Femur (tissue), 1 donor: ENCODE measurements around the gene VASH2.
"Not testable (repeated sequence)": the region's sequence is repeated elsewhere in the genome, so short reads cannot be mapped to it uniquely, and the experiment has no call there.

Experiments
- DNase-seq: peaks from one replicate; pipeline ENCODE4 v3.0.0-alpha.2; 2017

VASH2 gene

GRCh38 chr1:212982430-212983152 lies 32.2 kb downstream of the VASH2 start:
- no peak for DNase-seq

DNA sequence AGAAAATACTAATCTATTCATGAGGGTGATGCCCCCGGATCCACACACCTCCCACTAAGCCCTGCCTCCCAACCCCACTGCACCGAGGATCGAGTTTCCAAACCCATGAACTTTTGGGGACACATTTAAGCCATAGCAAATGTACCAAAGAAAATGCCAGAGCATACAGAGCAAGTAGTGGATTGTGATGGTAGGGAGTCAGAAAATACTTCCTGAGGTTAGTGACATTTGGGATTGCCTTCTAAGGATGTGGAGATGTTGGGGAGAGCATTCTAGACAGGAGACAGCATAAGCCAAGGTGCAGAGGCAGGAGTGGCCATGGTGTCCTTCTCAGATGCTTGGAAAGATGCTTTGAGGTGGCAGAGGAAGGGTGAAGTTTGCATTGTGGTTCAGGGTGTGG lies 33.1 kb downstream of the VASH2 start:
- no peak for DNase-seq

DNA sequence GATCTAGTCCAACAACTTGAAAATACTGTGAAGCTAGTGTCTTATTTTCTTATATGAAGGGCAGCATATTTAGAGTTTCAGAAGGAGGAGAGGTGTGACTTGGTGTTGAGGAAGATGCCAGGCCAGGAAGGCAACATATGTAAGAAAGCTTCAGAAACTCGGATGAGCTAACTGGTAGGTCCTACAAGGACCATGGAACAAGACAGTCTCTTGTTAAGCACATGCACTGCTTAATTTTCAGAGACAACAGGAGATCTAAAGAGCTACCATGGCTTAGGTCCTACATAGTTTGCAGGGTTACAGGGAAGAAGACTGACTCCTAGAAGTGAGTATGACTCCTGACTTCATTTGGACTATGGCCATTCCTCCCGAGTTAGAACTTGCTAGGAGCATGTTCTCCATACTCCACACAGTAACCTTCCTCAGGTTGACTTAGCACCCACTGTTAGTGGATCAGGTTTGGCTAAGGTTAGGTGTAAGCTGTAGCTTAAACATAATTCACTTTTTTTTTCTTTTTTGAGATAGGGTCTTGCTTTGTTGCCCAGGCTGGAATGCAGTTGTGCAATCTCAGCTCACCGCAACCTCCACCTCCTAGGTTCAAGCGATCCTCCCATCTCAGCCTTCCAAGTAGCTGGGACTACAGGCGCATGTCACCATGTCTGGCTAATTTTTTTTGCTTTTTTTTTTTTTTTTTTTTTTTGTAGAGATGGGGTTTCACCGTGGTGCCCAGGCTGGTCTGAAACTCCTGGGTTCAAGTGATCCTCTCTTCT lies 34.4 kb downstream of the VASH2 start:
- DNase-seq: no peak

- DNase-seq: no peak
These were observed 36.2 kb downstream of the VASH2 start for GRCh38 chr1:212986551-212986950.

- DNase-seq: no peak
These were observed 37.5 kb downstream of the VASH2 start for GRCh38 chr1:212987702-212988322.

DNA sequence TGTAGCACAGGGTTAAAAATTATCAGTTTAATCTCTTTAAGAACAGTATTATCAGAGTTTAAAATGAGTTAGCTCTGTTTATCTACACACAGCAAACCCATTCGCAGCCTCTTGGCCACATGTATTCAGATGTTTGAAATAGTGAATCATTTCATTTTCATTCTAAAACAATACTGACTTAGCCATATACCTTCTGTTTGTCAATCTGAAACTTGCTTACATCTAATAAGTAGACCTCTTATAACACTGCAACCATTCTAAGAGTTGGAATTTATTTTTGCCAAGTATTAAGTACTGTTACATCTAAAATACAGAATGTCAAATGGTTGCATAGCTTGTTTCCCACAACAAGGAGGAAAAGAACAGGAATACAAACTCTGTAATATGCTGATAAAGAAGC lies 39.9 kb downstream of the VASH2 start:
- no peak for DNase-seq

DNA sequence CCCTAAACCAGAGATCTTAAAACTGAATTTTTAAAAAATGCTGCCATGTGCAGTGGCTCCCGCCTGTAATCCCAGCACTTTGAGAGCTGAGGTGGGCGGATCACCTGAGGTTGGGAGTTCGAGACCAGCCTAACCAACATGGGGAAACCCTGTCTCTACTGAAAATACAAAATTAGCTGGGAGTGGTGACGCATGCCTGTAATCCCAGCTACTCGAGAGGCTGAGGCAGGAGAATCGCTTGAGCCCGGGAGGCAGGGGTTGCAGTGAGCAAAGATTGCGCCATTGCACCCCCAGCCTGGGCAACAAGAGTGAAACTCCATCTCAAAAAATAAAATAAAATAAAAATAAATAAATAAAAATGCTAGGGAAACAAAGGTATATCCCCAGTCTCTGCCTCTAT lies 43.6 kb downstream of the VASH2 start:
- DNase-seq: not testable (repeated sequence)

DNA sequence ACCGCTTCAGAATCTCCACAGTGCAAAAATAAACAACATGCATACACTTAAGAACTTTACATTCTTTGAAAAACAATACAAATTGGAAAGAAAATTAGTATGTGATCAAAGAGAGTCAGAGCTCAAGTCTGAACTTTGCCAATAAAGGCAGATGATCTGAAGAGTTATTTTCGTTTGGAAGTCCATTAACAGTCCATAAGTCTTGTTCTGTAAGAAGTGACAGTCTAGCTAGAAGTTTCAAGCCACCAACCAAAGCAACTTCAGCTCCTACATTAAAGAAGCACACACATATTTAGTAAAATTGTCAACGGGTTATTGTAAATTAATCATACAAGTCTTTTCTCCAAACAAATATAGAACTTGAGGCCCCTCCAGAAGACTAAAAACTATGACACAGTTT lies 44.6 kb downstream of the VASH2 start:
- no peak for DNase-seq

GRCh38 chr1:213003256-213003655 lies 52.9 kb downstream of the VASH2 start:
- DNase-seq: no peak

DNA sequence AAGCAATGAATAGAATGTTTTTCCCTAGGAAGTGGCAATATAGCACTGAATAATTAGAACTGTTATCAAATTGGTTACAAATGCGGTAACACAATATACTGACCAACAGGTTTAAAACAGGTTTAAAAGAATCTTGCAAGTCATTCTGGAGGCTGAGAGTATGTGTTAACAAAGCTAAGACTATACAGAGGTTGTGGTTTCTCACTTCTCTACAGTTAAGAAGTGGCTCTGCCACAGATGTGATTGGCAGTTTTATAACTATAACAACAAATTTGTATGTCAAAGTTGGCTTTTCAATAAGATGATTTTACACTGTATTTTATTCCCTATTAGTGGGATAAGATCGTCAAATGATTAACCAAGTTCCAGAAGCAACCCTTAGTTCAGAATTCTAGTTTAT lies 58.2 kb downstream of the VASH2 start:
- DNase-seq: no peak

- DNase-seq: no peak
These were observed 64.3 kb downstream of the VASH2 start for GRCh38 chr1:213014642-213015041.

GRCh38 chr1:213015099-213016050 lies 65.0 kb downstream of the VASH2 start, which contains the start of gene ANGEL2:
Gene ANGEL2, minus strand, starts transcription at chr1:213015867. Its CDS starts 196 bp downstream, at chr1:213015671.
- DNase-seq: peak; percentile 98

DNA sequence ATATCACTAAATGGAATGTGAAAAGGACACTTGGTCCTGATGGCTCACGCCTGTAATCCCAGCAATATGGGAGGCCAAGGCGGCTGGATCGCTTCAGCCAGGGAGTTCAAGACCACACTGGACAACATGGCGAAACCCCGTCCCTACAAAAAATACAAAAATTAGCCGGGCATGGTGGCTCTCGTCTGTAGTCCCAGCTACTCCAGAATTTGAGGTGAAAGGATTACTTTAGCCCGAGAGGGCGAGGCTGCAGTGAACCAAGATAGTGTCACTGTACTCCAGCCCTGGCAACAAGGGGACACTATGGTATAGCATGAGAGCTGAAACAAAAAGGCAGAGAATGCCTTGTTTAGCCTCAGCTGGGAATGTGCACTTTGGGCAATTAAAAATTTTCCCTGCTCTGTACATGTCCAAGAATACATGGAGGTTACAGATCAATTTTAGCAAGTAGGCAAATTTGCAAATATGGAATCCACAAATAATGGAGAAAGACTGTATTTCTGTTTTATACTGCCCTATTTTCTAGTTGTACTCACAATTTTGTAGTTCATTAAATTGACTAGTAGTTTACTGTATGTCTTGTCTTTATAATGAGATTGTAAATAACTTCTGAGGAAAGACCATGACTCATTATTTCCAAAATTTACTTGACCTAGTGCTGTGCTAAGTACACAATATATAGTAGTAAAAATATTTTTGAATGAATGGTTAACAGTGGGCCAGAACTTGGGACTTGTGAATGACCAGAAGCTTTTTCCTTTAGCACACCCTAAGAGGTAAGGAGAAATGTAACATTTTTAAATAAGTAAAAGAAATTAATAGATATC lies 67.3 kb downstream of the VASH2 start:
- no peak for DNase-seq

- DNase-seq: no peak
These were observed 69.1 kb downstream of the VASH2 start for GRCh38 chr1:213019450-213019849.

- DNase-seq: no peak
These were observed 69.7 kb downstream of the VASH2 start for GRCh38 chr1:213020016-213020415.

DNA sequence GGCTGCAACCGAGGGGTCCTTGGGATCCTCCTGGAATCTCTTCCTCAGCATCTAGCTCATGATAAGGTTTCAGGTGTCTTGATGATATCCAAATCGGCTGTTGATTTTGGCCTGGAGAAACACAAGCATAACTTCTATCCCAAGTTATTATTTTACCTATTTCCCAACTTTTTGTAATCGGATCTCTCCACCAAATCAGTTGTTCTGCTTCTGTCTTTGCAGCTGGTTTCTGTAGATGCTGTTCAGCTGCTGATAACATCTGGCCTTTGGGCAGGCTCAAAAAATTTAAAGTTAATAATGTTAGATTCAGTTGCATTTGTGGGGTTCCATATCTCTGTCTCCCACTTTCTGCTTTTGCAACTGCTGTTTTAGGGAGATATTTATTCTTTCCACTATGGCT lies 76.7 kb downstream of the VASH2 start:
- DNase-seq: not testable (repeated sequence)

- no peak for DNase-seq
These were observed 82.3 kb downstream of the VASH2 start for GRCh38 chr1:213032651-213033050.

DNA sequence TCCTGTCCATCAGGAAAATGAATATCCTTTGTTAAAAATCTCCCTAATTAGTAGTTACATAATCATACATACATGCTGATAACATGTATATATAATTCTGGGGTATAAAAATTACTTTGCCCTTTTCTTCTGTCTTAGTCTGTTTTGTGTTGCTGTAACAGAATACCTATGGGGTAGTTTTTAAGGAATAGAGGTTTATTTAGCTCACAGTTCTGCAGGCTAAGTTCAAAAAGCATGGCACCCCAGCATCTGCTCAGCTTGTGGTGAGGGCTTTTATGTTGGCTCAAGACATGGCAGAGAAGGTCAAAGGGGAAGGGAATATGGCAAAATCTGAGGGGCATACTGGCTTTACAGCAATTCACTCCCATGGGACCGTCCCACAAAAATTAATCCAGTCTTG lies 84.4 kb downstream of the VASH2 start:
- no peak for DNase-seq

GRCh38 chr1:213035573-213035972 lies 85.2 kb downstream of the VASH2 start:
- no peak for DNase-seq
